ENCODE data around the gene FXYD3.

FXYD3 gene

DNA sequence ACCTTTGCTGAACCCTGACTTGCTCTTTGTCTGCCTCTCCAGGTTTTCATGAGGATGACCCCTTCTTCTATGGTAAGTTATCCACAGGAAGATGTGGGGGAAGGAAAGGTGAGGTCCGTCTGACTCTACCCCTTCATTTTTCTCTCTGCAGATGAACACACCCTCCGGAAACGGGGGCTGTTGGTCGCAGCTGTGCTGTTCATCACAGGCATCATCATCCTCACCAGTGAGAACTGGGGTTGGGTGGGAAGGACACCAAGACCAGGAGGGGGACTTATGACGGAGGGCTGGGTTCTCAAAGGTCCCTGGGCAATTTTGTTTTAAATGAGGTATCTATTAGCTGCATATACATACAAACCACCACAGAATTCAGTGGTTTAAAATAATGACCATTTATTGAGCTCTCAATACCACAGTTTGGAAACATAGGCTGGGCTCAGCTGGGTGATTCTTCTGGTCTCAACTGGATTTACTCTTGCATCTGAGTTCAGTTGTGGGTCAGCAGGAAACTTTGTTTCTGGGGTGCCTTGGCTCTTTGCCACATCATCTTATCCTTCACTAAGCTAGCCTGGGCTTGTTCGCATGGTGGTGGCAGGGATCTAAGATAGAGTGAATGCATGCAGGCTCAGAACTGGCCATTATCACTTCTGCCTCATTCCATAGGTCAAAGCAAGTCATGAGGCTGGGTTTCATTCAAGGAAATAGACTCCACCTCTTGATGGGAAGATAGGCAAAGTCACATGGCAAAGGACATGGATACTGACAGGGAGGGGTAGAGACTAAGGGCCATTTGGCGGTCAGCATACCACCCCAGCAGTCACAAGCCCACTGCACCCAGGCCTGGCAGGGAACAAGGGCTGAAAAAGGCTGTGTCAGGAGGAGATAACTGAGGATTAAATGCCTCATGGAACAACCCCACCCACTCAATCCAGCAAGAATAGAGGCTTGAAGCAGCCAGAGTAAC is 50.8 kb downstream of the FXYD3 start:
- TF ChIP-seq SPI1 (IDR thresholded peaks at IDR 0.05; ENCODE audit: borderline replicate concordance, low read depth) (no peak), GABPA (IDR thresholded peaks at IDR 0.05; ENCODE audit: low read depth) (no peak), POLR2AphosphoS5 (IDR thresholded peaks at IDR 0.05; ENCODE audit: low read depth) (no peak)
- TF ChIP-seq, protein P1, sequence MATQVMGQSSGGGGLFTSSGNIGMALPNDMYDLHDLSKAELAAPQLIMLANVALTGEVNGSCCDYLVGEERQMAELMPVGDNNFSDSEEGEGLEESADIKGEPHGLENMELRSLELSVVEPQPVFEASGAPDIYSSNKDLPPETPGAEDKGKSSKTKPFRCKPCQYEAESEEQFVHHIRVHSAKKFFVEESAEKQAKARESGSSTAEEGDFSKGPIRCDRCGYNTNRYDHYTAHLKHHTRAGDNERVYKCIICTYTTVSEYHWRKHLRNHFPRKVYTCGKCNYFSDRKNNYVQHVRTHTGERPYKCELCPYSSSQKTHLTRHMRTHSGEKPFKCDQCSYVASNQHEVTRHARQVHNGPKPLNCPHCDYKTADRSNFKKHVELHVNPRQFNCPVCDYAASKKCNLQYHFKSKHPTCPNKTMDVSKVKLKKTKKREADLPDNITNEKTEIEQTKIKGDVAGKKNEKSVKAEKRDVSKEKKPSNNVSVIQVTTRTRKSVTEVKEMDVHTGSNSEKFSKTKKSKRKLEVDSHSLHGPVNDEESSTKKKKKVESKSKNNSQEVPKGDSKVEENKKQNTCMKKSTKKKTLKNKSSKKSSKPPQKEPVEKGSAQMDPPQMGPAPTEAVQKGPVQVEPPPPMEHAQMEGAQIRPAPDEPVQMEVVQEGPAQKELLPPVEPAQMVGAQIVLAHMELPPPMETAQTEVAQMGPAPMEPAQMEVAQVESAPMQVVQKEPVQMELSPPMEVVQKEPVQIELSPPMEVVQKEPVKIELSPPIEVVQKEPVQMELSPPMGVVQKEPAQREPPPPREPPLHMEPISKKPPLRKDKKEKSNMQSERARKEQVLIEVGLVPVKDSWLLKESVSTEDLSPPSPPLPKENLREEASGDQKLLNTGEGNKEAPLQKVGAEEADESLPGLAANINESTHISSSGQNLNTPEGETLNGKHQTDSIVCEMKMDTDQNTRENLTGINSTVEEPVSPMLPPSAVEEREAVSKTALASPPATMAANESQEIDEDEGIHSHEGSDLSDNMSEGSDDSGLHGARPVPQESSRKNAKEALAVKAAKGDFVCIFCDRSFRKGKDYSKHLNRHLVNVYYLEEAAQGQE (IDR thresholded peaks at IDR 0.05; ENCODE audit: insufficient replicate concordance, low read depth): no peak
- TF ChIP-seq, protein P2, sequence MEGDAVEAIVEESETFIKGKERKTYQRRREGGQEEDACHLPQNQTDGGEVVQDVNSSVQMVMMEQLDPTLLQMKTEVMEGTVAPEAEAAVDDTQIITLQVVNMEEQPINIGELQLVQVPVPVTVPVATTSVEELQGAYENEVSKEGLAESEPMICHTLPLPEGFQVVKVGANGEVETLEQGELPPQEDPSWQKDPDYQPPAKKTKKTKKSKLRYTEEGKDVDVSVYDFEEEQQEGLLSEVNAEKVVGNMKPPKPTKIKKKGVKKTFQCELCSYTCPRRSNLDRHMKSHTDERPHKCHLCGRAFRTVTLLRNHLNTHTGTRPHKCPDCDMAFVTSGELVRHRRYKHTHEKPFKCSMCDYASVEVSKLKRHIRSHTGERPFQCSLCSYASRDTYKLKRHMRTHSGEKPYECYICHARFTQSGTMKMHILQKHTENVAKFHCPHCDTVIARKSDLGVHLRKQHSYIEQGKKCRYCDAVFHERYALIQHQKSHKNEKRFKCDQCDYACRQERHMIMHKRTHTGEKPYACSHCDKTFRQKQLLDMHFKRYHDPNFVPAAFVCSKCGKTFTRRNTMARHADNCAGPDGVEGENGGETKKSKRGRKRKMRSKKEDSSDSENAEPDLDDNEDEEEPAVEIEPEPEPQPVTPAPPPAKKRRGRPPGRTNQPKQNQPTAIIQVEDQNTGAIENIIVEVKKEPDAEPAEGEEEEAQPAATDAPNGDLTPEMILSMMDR (IDR thresholded peaks at IDR 0.05; ENCODE audit: insufficient read depth, low read length): no peak

DNA sequence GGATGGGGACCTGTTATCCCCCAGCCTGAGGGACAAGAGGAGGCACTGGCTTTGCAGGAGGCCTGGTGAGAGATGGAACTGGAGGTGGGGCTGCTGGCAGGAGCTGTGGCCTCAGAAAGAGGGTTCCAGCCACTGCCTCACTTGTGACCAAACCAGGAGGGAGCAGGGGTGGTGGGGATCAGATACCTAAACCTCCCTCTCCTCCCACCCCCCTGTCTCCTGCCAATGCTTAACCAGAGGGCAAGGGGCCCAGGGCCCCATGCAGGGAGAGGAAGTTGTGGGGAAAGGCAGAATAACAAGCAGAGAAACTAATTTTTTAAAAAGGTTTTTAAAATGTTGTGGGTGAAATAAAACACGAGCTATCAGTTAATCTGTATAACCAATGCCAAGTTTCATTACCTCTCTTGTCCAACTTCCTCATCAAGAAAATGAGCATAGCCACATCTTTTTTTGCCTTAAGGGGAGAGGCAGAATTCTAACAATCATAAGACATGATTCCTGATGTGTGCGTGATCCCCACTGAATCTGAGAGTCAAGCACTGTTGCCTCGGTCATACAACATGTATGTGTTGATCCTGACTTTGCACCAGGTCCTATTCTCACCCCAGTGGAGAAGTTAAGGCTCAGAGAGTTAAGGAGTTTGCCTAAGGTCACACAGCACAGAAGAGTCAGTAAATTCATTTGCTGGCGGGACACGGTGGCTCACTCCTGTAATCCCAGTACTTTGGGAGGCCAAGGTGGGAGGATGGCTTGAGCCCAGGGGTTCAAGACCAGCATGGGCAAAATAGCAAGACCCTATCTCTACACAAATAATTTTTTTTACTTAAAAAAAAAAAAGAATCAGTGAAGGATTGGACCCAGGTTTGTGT is 51.9 kb downstream of the FXYD3 start:
- H3K4me3 ChIP-seq (replicated peaks; ENCODE audit: insufficient read depth, low read length): no peak overlapping the region
- peak overlapping the region; percentile 40 for H3K27ac ChIP-seq (replicated peaks)

More for the DNA sequence above, 50.8 kb downstream of the FXYD3 start:
- Histone ChIP-seq H3K4me3 (replicated peaks; ENCODE audit: insufficient read depth, low read length) (no peak overlapping the region), H3K27me3 (ENCODE audit: insufficient read depth, poor library complexity, severe bottlenecking) (no peaks in the 10 kb centered on the region), H3K27ac (replicated peaks) (peak overlapping the region; percentile 40)
- no peak for DNase-seq (ENCODE audit: low read depth in 1 of 2, low spot score in 1 of 2)

More for the DNA sequence above, 51.9 kb downstream of the FXYD3 start:
- TF ChIP-seq SPI1 (IDR thresholded peaks at IDR 0.05; ENCODE audit: borderline replicate concordance, low read depth): peak; percentile 21; the same call in 1 of the 2 replicates
- TF ChIP-seq, protein P2 (IDR thresholded peaks at IDR 0.05; ENCODE audit: insufficient read depth, low read length): no peak
- TF ChIP-seq, protein P1 (IDR thresholded peaks at IDR 0.05; ENCODE audit: insufficient replicate concordance, low read depth): no peak
- no peak for TF ChIP-seq GABPA (IDR thresholded peaks at IDR 0.05; ENCODE audit: low read depth)
- H3K27me3 ChIP-seq (ENCODE audit: insufficient read depth, poor library complexity, severe bottlenecking): no peaks in the 10 kb centered on the region
- peak in 1 of 2 experiments; percentile 72 for DNase-seq (ENCODE audit: low read depth in 1 of 2, low spot score in 1 of 2)

Measured in HL-60 (cell line).